Mononuclear cell (primary cell): Measurements from ENCODE around the gene TRAPPC11. TPM values are rescaled to one million over a fixed set of nuclear protein-coding genes. Genes with fewer than 3 reads are reported as not detected.

Source experiments
- H3K27me3 ChIP-seq: 2 replicates; pipeline ENCODE4 v1.6.0; 2011; ENCODE audit warnings: low read length, control low read depth; ENCODE audit not compliant: insufficient read depth
- H3K4me1 ChIP-seq: 2 replicates; pipeline ENCODE4 v1.5.1; 2011; ENCODE audit warnings: mild to moderate bottlenecking, low read length, control low read depth; ENCODE audit not compliant: insufficient read depth
- H3K4me3 ChIP-seq: 2 replicates; pipeline ENCODE4 v1.5.1; 2011; ENCODE audit warnings: mild to moderate bottlenecking, low read length, moderate library complexity
- H3K9me3 ChIP-seq: 2 replicates; pipeline ENCODE4 v1.5.1; 2011; ENCODE audit warnings: low read depth, mild to moderate bottlenecking, control low read depth, low read length
- total RNA-seq: library from RNA; depleted of rRNA; stranded (reverse); fragments of >200 nt; gene quantifications from one replicate; pipeline ENCODE4 v1.2.3, GENCODE V29; 2012

TRAPPC11 gene
- total RNA-seq, 1 donor, result 21.4 TPM

GRCh38 chr4:183747931-183748670, 89.0 kb downstream of the TRAPPC11 start:
- H3K27me3 ChIP-seq, result no peaks in the 10 kb centered on the region
- no peak overlapping the region for H3K4me3 ChIP-seq
- no peaks in the 10 kb centered on the region for H3K4me1 ChIP-seq
- H3K9me3 ChIP-seq, result no peaks in the 10 kb centered on the region

GRCh38 chr4:183751106-183751505, 92.0 kb downstream of the TRAPPC11 start:
- Histone ChIP-seq H3K4me1 (no peaks in the 10 kb centered on the region), H3K9me3 (no peaks in the 10 kb centered on the region), H3K4me3 (no peak overlapping the region), H3K27me3 (no peaks in the 10 kb centered on the region)

- no peaks in the 10 kb centered on the region for H3K4me1 ChIP-seq
- no peaks in the 10 kb centered on the region for H3K9me3 ChIP-seq
- no peaks in the 10 kb centered on the region for H3K27me3 ChIP-seq
- H3K4me3 ChIP-seq, result no peak overlapping the region
These were observed 96.5 kb downstream of the TRAPPC11 start for GRCh38 chr4:183755596-183755995.

GRCh38 chr4:183757060-183757459, 98.0 kb downstream of the TRAPPC11 start:
- H3K9me3 ChIP-seq, result no peaks in the 10 kb centered on the region
- H3K4me3 ChIP-seq, result no peak overlapping the region
- H3K27me3 ChIP-seq, result no peaks in the 10 kb centered on the region
- H3K4me1 ChIP-seq, result no peaks in the 10 kb centered on the region

GRCh38 chr4:183758061-183758757, 99.1 kb downstream of the TRAPPC11 start:
- H3K27me3 ChIP-seq, result no peaks in the 10 kb centered on the region
- H3K9me3 ChIP-seq, result no peaks in the 10 kb centered on the region
- no peaks in the 10 kb centered on the region for H3K4me1 ChIP-seq
- no peak overlapping the region for H3K4me3 ChIP-seq

- Histone ChIP-seq H3K9me3 (no peaks in the 10 kb centered on the region), H3K4me1 (no peaks in the 10 kb centered on the region), H3K4me3 (no peak overlapping the region), H3K27me3 (no peaks in the 10 kb centered on the region)
These were observed 99.8 kb downstream of the TRAPPC11 start for GRCh38 chr4:183758758-183759447.

- Histone ChIP-seq H3K9me3 (no peaks in the 10 kb centered on the region), H3K27me3 (no peaks in the 10 kb centered on the region), H3K4me3 (no peak overlapping the region), H3K4me1 (no peaks in the 10 kb centered on the region)
These were observed 101.2 kb downstream of the TRAPPC11 start for GRCh38 chr4:183760326-183760725.

Other genes starting within 250 kb of the TRAPPC11 start
- gene CDKN2AIP, start 214.7 kb upstream of the TRAPPC11 start, total RNA-seq, result 53.4 TPM
- 7.8 TPM for gene ING2, start 154.2 kb upstream of the TRAPPC11 start, total RNA-seq
- 9.3 TPM for gene RWDD4, start 108 bp upstream of the TRAPPC11 start, total RNA-seq
- gene STOX2, start 246.0 kb downstream of the TRAPPC11 start, total RNA-seq, result under 0.01 TPM